Dermis microvascular lymphatic vessel endothelial cell (primary cell): ENCODE measurements around the gene RABEPK. TPM values are rescaled to one million over a fixed set of nuclear protein-coding genes. Genes with fewer than 3 reads are reported as not detected.

Experiments used
- total RNA-seq: library from RNA; depleted of rRNA; stranded (reverse); fragments of >200 nt; gene quantifications from 2 replicates; pipeline ENCODE4 v1.2.1, GENCODE V29; 2014

RABEPK gene
- total RNA-seq, 1 donor from 2014 or later: 21.6 TPM

Other genes starting within 250 kb of the RABEPK start
- gene SCAI, start 57.0 kb upstream of the RABEPK start, total RNA-seq: 2.7 and 3.7 TPM in 2 replicates
- gene PPP6C, start 10.7 kb upstream of the RABEPK start, total RNA-seq: 15.4 and 23.4 TPM in 2 replicates
- 99.9 and 138 TPM in 2 replicates for gene HSPA5, start 40.8 kb downstream of the RABEPK start, total RNA-seq
- gene GAPVD1, start 61.3 kb downstream of the RABEPK start, total RNA-seq: 44.0 and 59.7 TPM in 2 replicates